ENCODE results near the gene GAS6. TPM values are rescaled to one million over a fixed set of nuclear protein-coding genes. Genes with fewer than 3 reads are reported as not detected.

Gene GAS6
- total RNA-seq, 1 experiment from 2014 or later, result 49.4 TPM

DNA sequence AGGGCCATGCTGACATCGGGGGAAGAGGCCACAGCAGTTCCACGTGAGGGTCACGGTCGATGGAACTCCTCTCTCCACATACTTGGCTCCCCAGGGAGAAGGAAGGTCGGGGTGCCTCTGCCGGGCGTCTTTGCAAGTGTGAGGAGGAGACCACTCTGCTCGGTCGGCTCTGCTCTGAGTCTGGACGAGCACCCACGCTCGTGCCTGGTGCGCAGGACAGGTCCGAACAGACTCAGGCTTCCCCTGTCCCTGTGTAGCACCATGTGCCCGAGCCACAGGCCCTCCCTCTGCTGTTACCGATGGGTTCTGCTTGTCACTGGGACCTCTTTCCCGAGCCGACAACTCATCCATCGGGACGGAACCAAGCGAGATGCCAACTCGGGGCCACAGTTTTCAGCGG lies 69.8 kb downstream of the GAS6 start:
- Histone ChIP-seq H3K27ac (ENCODE audit: low read depth, low read length) (no peak overlapping the region), H3K9ac (ENCODE audit: low read length) (no peak overlapping the region), H3K9me3 (ENCODE audit: control insufficient read depth in 1 of 2, insufficient read depth in 1 of 2, low read depth in 1 of 2, low read length in 2 of 2) (no peaks in the 10 kb centered on the region), H3K4me3 (replicated peaks in 1 of 2; ENCODE audit: low read depth in 1 of 2, low read length in 2 of 2) (no peak overlapping the region), H3K4me1 (ENCODE audit: control insufficient read depth in 1 of 2, insufficient read depth in 2 of 2, low read length in 2 of 2) (no peaks in the 10 kb centered on the region), H3K79me2 (ENCODE audit: insufficient read depth, low read length) (no peaks in the 10 kb centered on the region), H4K20me1 (ENCODE audit: insufficient read depth) (no peaks in the 10 kb centered on the region), H3K27me3 (ENCODE audit: insufficient read depth, low read length) (no peaks in the 10 kb centered on the region), H2AFZ (ENCODE audit: low read depth, low read length, poor library complexity, severe bottlenecking) (no peak overlapping the region), H3K36me3 (ENCODE audit: control insufficient read depth in 1 of 2, insufficient read depth in 2 of 2, low read length in 2 of 2) (no peaks in the 10 kb centered on the region), H3K4me2 (ENCODE audit: low read length) (no peak overlapping the region), H3K9me2 (ENCODE audit: insufficient read depth) (no peaks in the 10 kb centered on the region)
- intact Hi-C loops (cut with micrococcal nuclease), result no loop called here
- ChIA-PET POLR2A (no interaction called here), CTCF (no interaction called here), RAD21 (ENCODE audit: low non-redundant PET in 1 of 2, low total read pairs in 2 of 2, uncharacterized antibody in 2 of 2, unreplicated experiment in 2 of 2) (no interaction called here)
- DNase-seq (ENCODE audit: low read depth, low spot score) (no peak), ATAC-seq (no peak)
- no TSS peak for BruUV-seq (replicated peaks)
- no peak for TF ChIP-seq ELF1 (IDR thresholded peaks at IDR 0.05; ENCODE audit: borderline replicate concordance, low read depth)
- TF ChIP-seq POLR2AphosphoS5 (IDR thresholded peaks at IDR 0.05; ENCODE audit: low read depth, low read length), result no peak
- TF ChIP-seq ZNF274 (IDR thresholded peaks at IDR 0.05; ENCODE audit: low read depth, low read length), result no peak
- TF ChIP-seq, protein P1, sequence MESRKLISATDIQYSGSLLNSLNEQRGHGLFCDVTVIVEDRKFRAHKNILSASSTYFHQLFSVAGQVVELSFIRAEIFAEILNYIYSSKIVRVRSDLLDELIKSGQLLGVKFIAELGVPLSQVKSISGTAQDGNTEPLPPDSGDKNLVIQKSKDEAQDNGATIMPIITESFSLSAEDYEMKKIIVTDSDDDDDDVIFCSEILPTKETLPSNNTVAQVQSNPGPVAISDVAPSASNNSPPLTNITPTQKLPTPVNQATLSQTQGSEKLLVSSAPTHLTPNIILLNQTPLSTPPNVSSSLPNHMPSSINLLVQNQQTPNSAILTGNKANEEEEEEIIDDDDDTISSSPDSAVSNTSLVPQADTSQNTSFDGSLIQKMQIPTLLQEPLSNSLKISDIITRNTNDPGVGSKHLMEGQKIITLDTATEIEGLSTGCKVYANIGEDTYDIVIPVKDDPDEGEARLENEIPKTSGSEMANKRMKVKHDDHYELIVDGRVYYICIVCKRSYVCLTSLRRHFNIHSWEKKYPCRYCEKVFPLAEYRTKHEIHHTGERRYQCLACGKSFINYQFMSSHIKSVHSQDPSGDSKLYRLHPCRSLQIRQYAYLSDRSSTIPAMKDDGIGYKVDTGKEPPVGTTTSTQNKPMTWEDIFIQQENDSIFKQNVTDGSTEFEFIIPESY (IDR thresholded peaks at IDR 0.05; ENCODE audit: extremely low read depth, insufficient replicate concordance, low read length), result no peak
- TF ChIP-seq ATF3 (IDR thresholded peaks at IDR 0.05), result no peak
- no peak for TF ChIP-seq JUND (IDR thresholded peaks at IDR 0.05)
- TF ChIP-seq EZH2phosphoT487 (IDR thresholded peaks at IDR 0.05; ENCODE audit: borderline replicate concordance), result no peak
- TF ChIP-seq ZFX (IDR thresholded peaks at IDR 0.05), result no peak
- TF ChIP-seq SP1 (IDR thresholded peaks at IDR 0.05; ENCODE audit: low read depth), result no peak
- TF ChIP-seq, protein P2, sequence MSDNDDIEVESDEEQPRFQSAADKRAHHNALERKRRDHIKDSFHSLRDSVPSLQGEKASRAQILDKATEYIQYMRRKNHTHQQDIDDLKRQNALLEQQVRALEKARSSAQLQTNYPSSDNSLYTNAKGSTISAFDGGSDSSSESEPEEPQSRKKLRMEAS (IDR thresholded peaks at IDR 0.05), result no peak
- no peak for TF ChIP-seq REST (IDR thresholded peaks at IDR 0.05; ENCODE audit: low read depth)
- no peak for TF ChIP-seq CBX3 (IDR thresholded peaks at IDR 0.05; ENCODE audit: low read depth)
- no peak for TF ChIP-seq EZH2 (IDR thresholded peaks at IDR 0.05)
- no peak for TF ChIP-seq EGR1 (IDR thresholded peaks at IDR 0.05; ENCODE audit: low read depth)

Data from HCT116 (cell line).